NCI-H1694 treated with DMSO at 0.1 percent for 48 hours (cell line): ENCODE measurements around the gene POP5.
A peak's percentile ranks its signal among the peaks of the same experiment; 100 is the strongest.
"Not testable (repeated sequence)": the region's sequence is repeated elsewhere in the genome, so short reads cannot be mapped to it uniquely, and the experiment has no call there.

Experiments used
- DNase-seq: peaks from one replicate; lab custom pipeline; 2025; lab: John Stamatoyannopoulos, UW

The POP5 gene

GRCh38 chr12:120580787-120581723 lies at the start of gene POP5:
Gene POP5 (minus strand): TSS chr12:120581402. CDS start chr12:120581362, 40 bp downstream.
- DNase-seq, result peak; percentile 96

DNA sequence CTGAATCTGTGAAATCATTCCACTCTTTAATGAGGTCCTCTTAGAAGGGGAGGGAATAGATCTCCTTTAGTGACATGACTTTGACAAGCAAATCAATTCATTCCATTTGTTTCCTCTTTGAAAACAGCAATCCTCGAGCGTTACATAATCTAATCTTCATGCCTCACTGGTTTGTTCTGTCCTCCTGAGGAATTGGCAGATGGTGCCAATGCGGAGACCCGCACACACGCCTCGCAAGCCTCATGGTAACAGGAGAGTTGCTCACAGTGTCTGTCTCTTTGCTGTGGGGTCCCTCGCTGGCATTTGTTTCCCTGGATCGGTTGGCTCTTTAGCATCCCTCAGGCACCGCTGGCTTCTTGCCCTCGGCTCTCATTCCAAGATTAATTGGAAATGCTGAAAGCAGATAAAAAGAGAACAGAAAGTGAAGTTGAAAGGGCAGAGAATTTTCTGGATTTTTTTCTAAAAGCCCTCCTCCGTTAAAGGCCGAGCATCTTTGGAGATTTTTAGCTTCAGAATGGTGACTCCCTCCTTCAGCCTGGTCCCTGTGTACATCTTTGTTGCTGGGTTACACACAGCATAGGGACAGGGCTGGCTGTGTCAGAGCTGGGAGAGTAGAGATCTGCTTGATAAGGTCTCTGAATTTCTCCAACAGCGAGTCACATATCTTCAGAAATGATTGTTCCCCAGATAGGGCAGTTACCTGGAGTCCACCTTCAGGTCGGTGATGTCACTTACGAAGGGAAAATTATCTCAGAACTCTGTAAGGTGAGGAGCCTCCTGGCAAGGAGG lies 49.1 kb upstream of the POP5 start:
- peak; percentile 54 for DNase-seq

DNA sequence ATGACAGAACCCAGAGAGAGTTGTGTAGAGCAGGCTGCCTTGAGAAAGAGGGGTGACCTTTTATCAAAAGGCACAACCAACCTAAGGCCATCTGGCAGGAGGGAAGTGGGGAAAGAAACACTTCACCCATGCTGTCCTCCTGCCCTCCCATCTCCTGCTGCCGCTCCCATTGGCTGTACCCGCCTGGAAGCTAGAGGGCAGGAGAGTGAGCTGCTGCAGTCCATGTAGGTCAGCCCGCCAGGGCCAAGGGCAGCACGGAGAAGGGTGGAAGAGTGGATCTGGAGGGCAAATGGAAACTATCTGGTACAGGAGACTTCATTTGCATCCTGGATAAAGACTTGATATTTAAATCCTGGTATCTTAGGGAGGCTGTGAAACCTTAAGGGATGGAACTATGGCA lies 47.7 kb upstream of the POP5 start:
- DNase-seq, result no peak

DNA sequence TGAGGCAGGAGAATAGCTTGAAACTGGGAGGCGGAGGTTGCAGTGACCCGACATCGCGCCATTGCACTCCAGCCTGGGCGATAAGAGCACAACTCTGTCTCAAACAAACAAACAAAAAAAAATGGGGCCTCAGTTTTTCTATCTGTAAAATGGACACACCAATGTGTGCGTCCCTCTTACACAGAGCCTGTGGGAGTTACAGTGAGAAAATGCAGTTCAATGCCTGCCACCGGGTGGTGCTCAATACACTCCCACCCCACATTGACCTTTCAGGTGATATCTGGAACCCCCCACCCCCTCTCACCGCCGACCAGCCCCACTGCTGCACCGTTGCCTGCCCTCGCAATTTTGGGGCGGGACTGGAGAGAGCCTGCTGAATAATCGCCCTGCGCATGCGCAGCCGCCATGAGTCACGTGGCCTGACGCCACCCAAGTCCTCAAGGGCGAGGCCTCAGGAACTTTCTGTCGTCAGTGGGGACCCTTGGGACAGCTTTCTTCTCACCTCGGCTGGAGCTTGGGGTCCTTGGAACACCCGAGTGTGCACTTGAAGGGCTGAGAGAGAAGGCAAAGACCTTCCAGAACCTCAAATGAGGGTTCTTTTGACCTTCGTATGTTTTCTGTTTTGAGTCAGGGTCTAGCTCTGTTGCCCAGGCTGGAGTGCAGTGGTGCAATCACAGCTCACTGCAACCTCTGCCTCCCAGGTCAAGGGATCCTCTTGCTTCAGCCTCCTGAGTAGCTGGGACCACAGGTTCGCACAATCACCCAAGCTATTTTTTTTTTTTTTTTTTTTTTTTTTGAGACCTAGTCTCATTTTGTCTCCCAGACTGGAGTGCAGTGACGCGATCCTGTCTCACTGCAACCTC lies 44.6 kb upstream of the POP5 start:
- DNase-seq, result no peak

GRCh38 chr12:120620624-120621023 lies 39.4 kb upstream of the POP5 start:
- DNase-seq, result no peak

DNA sequence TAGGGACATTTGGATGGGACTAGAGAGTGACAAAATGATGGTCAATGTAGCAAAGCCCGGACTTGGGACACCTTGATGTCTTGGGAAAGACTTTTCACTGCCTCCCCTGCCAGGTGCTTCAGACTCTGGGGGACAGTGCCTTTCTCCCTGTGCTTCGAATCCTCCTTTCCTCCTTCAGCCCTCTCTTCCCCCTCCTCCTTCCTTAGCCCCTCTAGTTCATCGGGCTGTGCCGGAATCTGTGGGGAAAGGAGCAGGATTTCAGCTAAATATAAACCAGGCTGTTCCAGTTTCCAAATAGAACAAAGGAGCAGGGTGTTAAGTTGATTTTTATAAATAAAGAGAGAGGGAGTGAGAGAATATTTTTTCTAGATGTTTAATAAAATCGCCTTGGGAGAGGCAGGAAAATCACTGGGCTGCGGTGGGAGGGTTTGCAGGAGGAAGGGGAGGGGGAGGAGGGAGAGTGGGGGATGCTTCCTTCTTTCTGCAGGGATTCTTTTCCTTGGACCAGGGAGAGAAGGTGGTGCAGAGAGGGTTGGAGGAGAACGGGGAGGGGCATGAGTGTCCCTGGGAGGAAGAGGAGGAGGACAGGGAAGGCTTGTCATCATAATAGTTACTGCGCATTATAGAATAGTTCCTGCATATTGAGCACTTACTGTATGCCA lies 37.9 kb upstream of the POP5 start:
- no peak for DNase-seq

DNA sequence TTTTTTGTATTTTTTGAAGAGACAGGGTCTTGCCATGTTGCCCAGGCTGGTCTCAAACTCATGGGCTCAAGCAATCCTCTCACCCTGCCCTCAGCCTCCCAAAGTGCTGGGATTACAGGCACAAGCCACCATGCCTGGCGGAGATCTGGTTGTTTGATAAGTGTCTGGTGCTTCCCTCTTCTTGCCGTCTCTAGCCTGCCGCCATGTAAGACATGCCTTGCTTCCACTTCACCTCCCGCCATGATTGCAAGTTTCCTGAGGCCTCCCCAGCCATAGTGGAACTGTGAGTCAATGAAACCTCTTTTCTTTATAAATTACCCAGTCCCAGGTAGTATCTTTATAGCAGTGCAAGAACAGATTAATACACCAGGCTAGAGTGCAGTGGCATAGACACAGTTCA lies 36.6 kb upstream of the POP5 start:
- DNase-seq, result not testable (repeated sequence)

- DNase-seq, result not testable (repeated sequence)
Measured at GRCh38 chr12:120617193-120617592, 36.0 kb upstream of the POP5 start.

DNA sequence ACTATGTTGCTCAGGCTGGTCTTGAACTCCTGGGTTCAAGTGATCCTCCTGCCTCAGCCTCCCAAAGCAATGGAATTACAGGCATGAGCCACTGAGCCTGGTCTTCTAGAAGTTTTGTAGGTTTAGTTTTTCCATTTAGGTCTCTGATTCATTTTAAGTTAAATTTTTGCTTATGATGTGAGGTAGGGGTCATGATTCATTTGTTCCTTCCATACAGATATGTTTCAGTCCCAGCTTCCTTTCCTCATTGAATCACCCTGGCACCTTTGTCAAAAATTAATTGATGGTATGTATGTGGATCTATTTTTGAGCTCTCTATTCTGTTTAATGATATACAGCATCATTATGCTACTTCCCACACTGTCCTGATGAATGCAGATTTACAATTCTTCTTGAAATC lies 33.6 kb upstream of the POP5 start:
- no peak for DNase-seq

DNA sequence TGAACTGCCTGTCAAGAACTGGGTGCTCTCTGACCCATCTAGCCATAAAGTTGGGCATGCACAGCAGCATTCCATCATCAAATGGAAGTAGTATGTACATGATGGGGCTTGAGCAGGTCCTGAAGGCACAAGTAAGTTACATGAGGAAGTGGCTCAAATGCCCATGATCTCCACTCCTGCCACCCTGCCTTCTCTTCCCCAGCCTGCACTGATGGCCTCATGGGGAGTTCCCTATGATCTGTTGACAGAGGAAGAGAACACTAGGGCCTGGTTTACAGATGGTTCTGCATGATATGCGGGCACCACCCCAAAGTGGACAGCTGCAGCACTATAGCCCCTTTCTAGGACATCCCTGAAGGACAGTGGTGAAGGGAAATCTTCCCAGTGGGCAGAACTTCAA lies 30.3 kb upstream of the POP5 start:
- not testable (repeated sequence) for DNase-seq

GRCh38 chr12:120610560-120610959 lies 29.4 kb upstream of the POP5 start:
- no peak for DNase-seq

DNA sequence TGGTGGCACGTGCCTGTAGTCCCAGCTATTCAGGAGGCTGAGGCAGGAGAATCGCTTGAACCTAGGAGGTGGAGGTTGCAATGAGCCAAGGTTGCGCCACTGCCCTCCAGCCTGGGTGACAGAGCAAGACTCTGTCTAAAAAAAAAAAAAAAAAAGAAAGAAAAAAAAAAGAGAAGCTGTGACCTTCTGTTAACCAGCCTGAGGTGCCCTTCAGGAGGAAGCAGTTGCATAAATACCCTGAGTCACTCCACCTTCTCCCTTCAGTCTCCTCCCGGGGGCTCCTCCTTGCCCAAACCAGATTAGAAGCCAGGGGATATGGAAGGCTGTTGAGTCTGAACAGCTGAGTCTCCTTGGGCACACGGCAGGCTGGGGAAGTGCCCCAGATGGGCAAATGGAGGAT lies 21.2 kb upstream of the POP5 start:
- DNase-seq, result not testable (repeated sequence)

DNA sequence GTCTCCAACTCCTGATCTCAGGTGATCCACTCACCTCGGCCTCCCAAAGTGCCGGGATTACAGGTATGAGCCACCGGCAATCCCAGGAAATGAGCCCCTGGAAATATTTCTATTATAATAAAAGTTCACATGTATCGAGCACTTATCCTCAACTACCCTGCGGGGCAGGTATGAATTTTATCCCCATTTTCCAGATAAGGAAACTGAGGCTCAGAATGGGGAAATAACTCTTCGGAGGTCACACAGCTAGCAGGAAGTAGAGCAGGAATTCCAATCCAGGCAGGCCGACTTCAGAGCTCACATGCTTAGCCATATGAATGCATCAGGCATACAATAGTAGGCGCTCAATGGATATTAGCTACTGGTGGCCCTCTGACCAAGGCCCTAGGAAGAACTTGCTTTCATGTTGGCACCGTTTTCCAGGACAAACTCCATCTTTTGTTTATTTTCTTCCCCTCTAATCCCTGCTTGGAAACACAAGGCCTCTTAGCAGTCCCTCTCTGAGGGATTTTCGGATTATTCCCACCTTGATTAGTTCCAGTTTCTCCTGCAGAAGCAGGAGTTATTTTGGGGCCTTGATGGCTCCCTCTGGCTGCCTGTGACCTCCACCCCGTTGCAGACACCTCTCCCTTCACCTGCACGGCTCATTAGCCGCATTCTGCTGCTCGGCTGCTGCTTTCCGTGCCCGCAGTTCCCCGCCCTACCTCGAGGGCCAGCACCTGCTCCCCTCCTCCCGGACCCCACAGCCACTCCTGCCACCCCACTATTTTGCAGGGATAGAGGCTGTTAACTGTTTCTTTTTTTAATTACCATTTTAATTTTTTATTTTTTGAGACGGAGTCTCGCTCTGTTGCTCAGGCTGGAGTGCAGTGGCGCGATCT lies 18.7 kb upstream of the POP5 start:
- no peak for DNase-seq

DNA sequence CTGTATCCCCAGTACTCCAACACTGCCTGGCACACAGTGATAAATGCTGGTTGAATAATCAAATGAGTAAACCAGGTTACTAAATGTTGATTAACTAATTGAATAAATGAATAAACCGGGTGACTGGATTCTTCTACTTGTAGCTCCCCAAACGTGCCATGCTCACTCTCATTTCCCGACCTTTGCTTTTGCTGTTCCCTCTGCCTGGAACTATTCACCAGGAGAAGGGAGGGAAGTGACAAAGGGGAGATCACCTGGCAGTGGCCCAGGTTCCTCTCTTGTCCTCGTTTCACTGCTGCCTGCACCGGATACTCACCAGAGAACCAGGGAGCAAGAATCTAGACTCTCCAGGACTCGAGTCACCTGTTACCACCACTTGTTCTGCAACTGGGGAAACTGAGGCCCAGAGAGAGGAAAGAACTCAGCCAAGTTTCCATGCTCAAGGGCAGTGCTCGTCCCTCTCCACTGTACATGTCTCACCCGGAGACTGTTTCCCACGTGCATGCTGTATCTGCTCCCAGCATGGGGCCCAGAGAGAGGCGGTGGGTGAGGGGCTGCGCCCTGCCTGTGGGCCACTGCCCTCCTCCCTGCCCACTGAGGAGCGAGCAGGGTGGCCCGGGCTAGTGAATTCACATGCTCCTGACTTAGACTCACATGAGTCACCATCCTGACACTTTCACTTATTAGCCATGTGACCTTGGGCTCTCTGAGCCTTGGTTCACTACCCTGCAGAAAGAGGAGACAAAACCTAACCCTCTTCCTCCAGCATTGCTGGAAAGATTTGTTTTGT lies 17.7 kb upstream of the POP5 start:
- DNase-seq, result no peak

GRCh38 chr12:120597861-120598260 lies 16.7 kb upstream of the POP5 start:
- no peak for DNase-seq

- DNase-seq, result no peak
Measured at GRCh38 chr12:120596901-120597300, 15.7 kb upstream of the POP5 start.

DNA sequence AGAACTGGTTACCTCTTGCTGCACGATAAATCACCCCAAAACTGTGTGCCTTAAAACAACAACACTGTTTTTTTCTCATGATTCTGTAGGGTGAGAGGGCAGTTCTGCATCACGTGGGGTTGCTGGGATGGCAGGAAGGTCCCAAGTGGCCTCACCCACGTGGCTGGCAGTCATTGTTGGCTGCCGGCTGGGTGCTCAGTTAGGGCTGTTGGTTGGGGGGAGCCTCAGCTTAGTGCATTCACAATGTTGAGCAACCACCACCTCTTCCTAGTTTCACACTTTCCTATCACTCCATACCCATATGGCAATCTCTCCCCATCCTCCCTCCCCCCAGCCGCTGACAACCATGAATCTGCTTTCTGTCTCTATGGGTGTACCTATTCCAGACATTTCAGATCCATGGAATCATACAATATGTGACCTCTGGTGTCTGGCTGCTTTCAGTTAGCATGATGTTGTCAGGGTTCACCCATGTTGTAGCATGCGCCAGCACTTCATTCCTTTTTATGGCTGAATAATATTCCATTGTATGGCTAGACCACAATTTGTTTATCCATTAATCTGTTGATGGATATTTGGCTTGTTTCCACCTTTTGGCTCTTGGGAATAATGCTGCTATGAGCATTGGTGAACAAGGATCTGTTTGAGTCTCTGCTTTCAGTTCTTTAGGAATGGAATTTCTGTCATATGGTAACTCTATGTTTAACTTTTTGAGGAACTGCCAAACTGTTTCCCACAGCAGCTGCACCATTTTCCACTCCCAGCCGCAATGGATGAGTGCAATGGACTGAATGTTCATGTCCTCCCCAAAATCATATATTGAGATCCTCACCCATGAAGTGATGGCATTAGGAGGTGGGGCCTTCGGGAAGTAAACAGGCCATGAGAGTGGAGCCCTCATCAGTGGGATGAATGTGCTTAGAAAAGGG lies 11.2 kb upstream of the POP5 start:
- DNase-seq, result no peak

DNA sequence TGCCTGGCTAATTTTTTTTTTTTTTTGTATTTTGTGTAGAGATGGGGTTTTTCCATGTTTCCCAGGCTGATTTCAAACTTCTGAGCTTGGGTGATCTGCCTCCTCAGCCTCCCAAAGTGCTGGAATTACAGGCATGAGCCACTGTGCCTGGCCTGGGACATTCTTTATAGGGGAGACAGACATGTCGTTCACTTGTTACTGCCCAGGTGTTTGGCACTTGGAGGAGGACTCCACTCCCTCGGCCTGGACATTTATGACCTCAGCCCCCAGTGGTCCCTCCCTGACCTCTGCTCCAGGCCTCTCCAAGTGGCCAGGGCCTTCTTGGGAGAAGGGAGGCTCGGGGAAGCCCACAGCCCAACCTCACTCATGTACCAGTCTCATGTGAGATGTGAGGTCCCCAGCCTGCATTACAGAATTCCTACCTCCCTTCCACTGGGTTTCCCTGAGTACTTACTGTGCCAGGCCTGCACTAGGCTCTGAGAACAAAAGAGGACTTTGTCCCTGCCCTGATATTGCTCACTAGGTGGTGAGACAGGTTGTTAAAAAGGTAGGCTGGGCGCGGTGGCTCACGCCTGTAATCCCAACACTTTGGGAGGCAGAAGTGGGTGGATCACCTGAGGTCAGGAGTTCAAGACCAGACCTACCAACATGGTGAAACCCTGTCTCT lies 9.7 kb upstream of the POP5 start:
- no peak for DNase-seq
